A673 (cell line): ENCODE data around the gene CHRM2. TPM values are rescaled to one million over a fixed set of nuclear protein-coding genes. Genes with fewer than 3 reads are reported as not detected.
A peak's percentile ranks its signal among the peaks of the same experiment; 100 is the strongest.

Experiments
- BruUV-seq: library from RNA; stranded (reverse); fragments of 400-500 nt; replicated peaks from 2 replicates; lab custom pipeline; 2021; lab: Mats Ljungman, UMichigan
- CTCF ChIA-PET: fragments of 300-600 bp; sonication (Branson Sonifier 250); formaldehyde crosslinking; loops from one replicate; lab custom pipeline; 2022; ENCODE audit warnings: antibody characterized with exemption; lab: Charles Lee
- POLR2A ChIA-PET: fragments of 300-600 bp; sonication (Branson Sonifier 250); formaldehyde crosslinking; loops from one replicate; lab custom pipeline; 2022; ENCODE audit warnings: antibody characterized with exemption; ENCODE audit not compliant: low non-redundant PET; lab: Charles Lee
- DNase-seq: peaks from one replicate; pipeline ENCODE4 v3.0.0-alpha.2; 2015; ENCODE audit warnings: low spot score
- H3K27ac ChIP-seq: fragments of 200-600 bp; sonication (generic); 2 replicates; pipeline ENCODE4 v1.5.1; 2016; ENCODE audit warnings: mixed run types, low read depth, mild to moderate bottlenecking, mixed read lengths, antibody characterized with exemption, low read length; ENCODE audit not compliant: poor library complexity, severe bottlenecking
- H3K27me3 ChIP-seq: fragments of 200-600 bp; sonication (generic); replicated peaks from 2 replicates; pipeline ENCODE4 v1.6.1; 2017; ENCODE audit warnings: mixed run types, low read depth, mild to moderate bottlenecking, mixed read lengths, antibody characterized with exemption, low read length; ENCODE audit not compliant: insufficient read depth, poor library complexity
- H3K36me3 ChIP-seq: fragments of 200-600 bp; sonication (generic); 2 replicates; pipeline ENCODE4 v1.6.1; 2016; ENCODE audit warnings: mixed run types, mild to moderate bottlenecking, mixed read lengths, antibody characterized with exemption, low read length; ENCODE audit not compliant: insufficient read depth, poor library complexity, severe bottlenecking
- H3K4me1 ChIP-seq: fragments of 200-600 bp; sonication (generic); 2 replicates; pipeline ENCODE4 v1.6.1; 2017; ENCODE audit warnings: mixed run types, mild to moderate bottlenecking, mixed read lengths, antibody characterized with exemption, low read length; ENCODE audit not compliant: insufficient read depth, poor library complexity, severe bottlenecking
- H3K4me3 ChIP-seq: fragments of 200-600 bp; sonication (generic); 2 replicates; pipeline ENCODE4 v1.5.1; 2016; ENCODE audit warnings: low read depth, mixed run types, mild to moderate bottlenecking, mixed read lengths, low read length; ENCODE audit not compliant: poor library complexity, severe bottlenecking
- H3K9me3 ChIP-seq: fragments of 200-600 bp; sonication (generic); 2 replicates; pipeline ENCODE4 v1.6.1; 2016; ENCODE audit warnings: mixed run types, low read depth, mild to moderate bottlenecking, mixed read lengths, antibody characterized with exemption, low read length; ENCODE audit not compliant: poor library complexity, severe bottlenecking
- EZH2 ChIP-seq: fragments of 200-600 bp; sonication (generic); IDR thresholded peaks from 2 replicates; pipeline ENCODE4 v1.6.1; 2017; ENCODE audit warnings: borderline replicate concordance, low read depth, mild to moderate bottlenecking, mixed read lengths, antibody characterized with exemption, low read length; ENCODE audit not compliant: poor library complexity, severe bottlenecking
- intact Hi-C: fragments of 100-400 bp; cut with micrococcal nuclease; formaldehyde crosslinking; loops from one replicate; pipeline ENCODE4 v1.10.0; 2022; ENCODE audit not compliant: unreplicated experiment
- total RNA-seq: library from RNA; stranded (reverse); gene quantifications from 2 replicates; pipeline ENCODE4 v1.2.3, GENCODE V29; 2021
- TF ChIP-seq, protein P1 (sequence below): fragments of 300-800, 200-600 bp; sonication (generic); conservative IDR thresholded peaks from 2 replicates; pipeline ENCODE4 v1.5.1; 2017; ENCODE audit warnings: low read depth, mild to moderate bottlenecking, antibody characterized with exemption, low read length, moderate library complexity, mixed read lengths

Gene CHRM2
- total RNA-seq, 1 experiment from 2014 or later: 4.6 TPM

DNA sequence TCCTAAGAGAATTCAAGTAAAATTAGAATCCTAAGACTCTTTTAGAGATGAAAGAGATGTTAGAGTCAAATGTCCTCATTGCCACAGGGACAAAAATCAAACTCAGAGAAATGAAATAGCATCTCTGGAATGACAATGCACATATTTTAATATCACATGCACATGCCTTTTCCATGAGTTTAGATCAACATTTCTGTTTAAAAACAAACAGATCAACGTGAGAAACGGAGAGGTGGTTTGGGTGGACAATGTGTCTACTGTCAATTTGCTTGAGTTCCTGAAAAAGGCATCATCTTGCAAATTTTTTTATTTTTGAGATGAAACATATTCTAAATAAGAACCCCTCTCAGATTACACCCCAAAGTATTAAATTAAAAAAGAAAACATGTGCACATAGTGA is 130.0 kb downstream of the CHRM2 start:
- TF ChIP-seq, protein P1, sequence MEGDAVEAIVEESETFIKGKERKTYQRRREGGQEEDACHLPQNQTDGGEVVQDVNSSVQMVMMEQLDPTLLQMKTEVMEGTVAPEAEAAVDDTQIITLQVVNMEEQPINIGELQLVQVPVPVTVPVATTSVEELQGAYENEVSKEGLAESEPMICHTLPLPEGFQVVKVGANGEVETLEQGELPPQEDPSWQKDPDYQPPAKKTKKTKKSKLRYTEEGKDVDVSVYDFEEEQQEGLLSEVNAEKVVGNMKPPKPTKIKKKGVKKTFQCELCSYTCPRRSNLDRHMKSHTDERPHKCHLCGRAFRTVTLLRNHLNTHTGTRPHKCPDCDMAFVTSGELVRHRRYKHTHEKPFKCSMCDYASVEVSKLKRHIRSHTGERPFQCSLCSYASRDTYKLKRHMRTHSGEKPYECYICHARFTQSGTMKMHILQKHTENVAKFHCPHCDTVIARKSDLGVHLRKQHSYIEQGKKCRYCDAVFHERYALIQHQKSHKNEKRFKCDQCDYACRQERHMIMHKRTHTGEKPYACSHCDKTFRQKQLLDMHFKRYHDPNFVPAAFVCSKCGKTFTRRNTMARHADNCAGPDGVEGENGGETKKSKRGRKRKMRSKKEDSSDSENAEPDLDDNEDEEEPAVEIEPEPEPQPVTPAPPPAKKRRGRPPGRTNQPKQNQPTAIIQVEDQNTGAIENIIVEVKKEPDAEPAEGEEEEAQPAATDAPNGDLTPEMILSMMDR: no peak
- TF ChIP-seq EZH2: no peak
- no peak overlapping the region for H3K27ac ChIP-seq
- H3K4me1 ChIP-seq: peaks cover 7% of the 10 kb centered on the region
- BruUV-seq: no TSS peak
- no peak overlapping the region for H3K4me3 ChIP-seq
- POLR2A ChIA-PET: no interaction called here
- CTCF ChIA-PET: no interaction called here
- no peaks in the 10 kb centered on the region for H3K27me3 ChIP-seq
- intact Hi-C loops: no loop called here
- H3K36me3 ChIP-seq: no peaks in the 10 kb centered on the region
- DNase-seq: no peak
- no peaks in the 10 kb centered on the region for H3K9me3 ChIP-seq

DNA sequence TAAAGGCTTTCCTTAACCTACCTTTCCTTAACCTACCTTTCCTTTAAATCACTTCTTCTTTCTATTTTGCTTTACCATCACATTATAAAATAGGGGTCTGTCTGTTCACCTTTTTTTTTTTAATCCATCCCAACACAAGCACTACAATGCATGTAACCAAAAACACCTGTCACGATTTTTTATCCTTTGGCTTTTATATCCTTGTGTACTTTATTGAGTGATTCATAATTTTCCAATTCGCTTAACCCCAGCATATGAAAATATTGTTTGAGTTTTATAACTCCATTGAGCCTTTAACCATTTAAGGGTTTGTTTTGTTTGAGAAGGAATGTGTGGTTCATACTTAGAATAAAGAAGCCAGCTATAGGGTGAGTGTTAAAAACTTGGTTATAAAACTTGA is 132.2 kb downstream of the CHRM2 start:
- POLR2A ChIA-PET: no interaction called here
- Histone ChIP-seq H3K27ac (no peak overlapping the region), H3K27me3 (no peaks in the 10 kb centered on the region), H3K4me3 (no peak overlapping the region), H3K9me3 (no peaks in the 10 kb centered on the region), H3K36me3 (no peaks in the 10 kb centered on the region), H3K4me1 (peaks cover 7% of the 10 kb centered on the region)
- intact Hi-C loops: loop anchor here (5.0 kb wide), 1 partner anchor 603 kb away; no protein-coding TSS in a partner anchor
- TF ChIP-seq, protein P1: no peak
- TF ChIP-seq EZH2: no peak
- BruUV-seq: no TSS peak
- CTCF ChIA-PET: no interaction called here
- no peak for DNase-seq

DNA sequence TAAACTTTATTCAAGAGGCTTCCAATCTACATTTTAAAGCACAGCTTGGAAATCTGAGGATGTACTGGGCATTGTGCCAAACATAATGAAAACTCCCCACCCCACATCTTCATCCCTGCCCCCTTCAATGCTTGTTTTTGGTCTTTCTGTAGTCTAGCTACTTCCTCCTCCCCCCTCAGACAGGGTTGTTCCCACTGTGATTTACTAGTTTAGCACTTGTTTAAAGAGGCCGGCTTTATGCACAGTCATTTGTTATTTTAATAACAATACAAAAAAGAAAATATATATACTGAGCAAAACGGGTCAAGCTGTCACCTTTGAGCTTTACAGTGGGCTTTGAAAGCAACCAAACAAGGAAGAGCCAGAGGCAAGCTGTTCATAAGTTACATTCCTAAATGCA is 132.6 kb downstream of the CHRM2 start:
- TF ChIP-seq EZH2: no peak
- TF ChIP-seq, protein P1: no peak
- BruUV-seq: no TSS peak
- peak; percentile 47 for DNase-seq
- no peaks in the 10 kb centered on the region for H3K9me3 ChIP-seq
- H3K4me1 ChIP-seq: peaks cover 7% of the 10 kb centered on the region
- no peaks in the 10 kb centered on the region for H3K36me3 ChIP-seq
- ChIA-PET POLR2A (no interaction called here), CTCF (no interaction called here)
- no peaks in the 10 kb centered on the region for H3K27me3 ChIP-seq
- intact Hi-C loops: loop anchor here (5.0 kb wide), 1 partner anchor 604 kb away; no protein-coding TSS in a partner anchor
- H3K27ac ChIP-seq: no peak overlapping the region
- no peak overlapping the region for H3K4me3 ChIP-seq
